ENCODE measurements around the gene CBX8.
A peak's percentile ranks its signal among the peaks of the same experiment; 100 is the strongest.

Gene CBX8

GRCh38 chr17:79803421-79803996 lies 6.6 kb upstream of the CBX8 start:
- DNase-seq = no peak

- DNase-seq = no peak
Observed at GRCh38 chr17:79802736-79803420, 6.0 kb upstream of the CBX8 start.

GRCh38 chr17:79802039-79802735 lies 5.3 kb upstream of the CBX8 start:
- no peak for DNase-seq

GRCh38 chr17:79801156-79802038 lies 4.5 kb upstream of the CBX8 start:
- DNase-seq = no peak

GRCh38 chr17:79800325-79801155 lies 3.7 kb upstream of the CBX8 start:
- DNase-seq = peak; percentile 42 to 78

GRCh38 chr17:79799538-79800324 lies 2.9 kb upstream of the CBX8 start:
- no peak for DNase-seq

GRCh38 chr17:79799174-79799537 lies 2.3 kb upstream of the CBX8 start:
- DNase-seq = no peak

- DNase-seq = no peak
Observed at GRCh38 chr17:79798299-79799173, 1.7 kb upstream of the CBX8 start.

- peak in 1 of 2 experiments; percentile 57 for DNase-seq
Observed at GRCh38 chr17:79797492-79798298, 818 bp upstream of the CBX8 start.

- no peak for DNase-seq
Observed at GRCh38 chr17:79796444-79796762, 474 bp downstream of the CBX8 start.

- no peak for DNase-seq
Observed at GRCh38 chr17:79795795-79796443, 958 bp downstream of the CBX8 start.

- DNase-seq = no peak
Observed at GRCh38 chr17:79794659-79795511, 2.0 kb downstream of the CBX8 start.

GRCh38 chr17:79793924-79794304 lies 3.0 kb downstream of the CBX8 start:
- DNase-seq = peak in 1 of 2 experiments; percentile 38

- no peak for DNase-seq
Observed at GRCh38 chr17:79792984-79793923, 3.6 kb downstream of the CBX8 start.

GRCh38 chr17:79792341-79792871 lies 4.5 kb downstream of the CBX8 start:
- DNase-seq = no peak

- DNase-seq = no peak
Observed at GRCh38 chr17:79791735-79792161, 5.1 kb downstream of the CBX8 start.

Data from NCI-H446 (cell line).